KMS-11 (cell line): ENCODE data around the gene WNT3A.
"Not testable (repeated sequence)": the region's sequence is repeated elsewhere in the genome, so short reads cannot be mapped to it uniquely, and the experiment has no call there.

ENCODE experiments used
- H2AFZ ChIP-seq: fragments of 200-600 bp; sonication (generic); 2 replicates; pipeline ENCODE4 v1.6.1; 2016; ENCODE audit warnings: antibody characterized with exemption, mixed run types, low read depth
- H3K27ac ChIP-seq: fragments of 200-600 bp; sonication (generic); 2 replicates; pipeline ENCODE4 v1.6.1; 2016; ENCODE audit warnings: mild to moderate bottlenecking, mixed run types
- H3K27me3 ChIP-seq: fragments of 200-600 bp; sonication (generic); 2 replicates; pipeline ENCODE4 v1.6.1; 2017; ENCODE audit warnings: mild to moderate bottlenecking, low read depth, mixed run types, moderate library complexity; ENCODE audit not compliant: insufficient read depth
- H3K36me3 ChIP-seq: fragments of 200-600 bp; sonication (generic); 2 replicates; pipeline ENCODE4 v1.6.1; 2017; ENCODE audit warnings: mild to moderate bottlenecking, mixed run types; ENCODE audit not compliant: insufficient read depth
- H3K4me1 ChIP-seq: fragments of 200-600 bp; sonication (generic); 2 replicates; pipeline ENCODE4 v1.6.1; 2016; ENCODE audit warnings: mild to moderate bottlenecking, low read depth, mixed run types; ENCODE audit not compliant: poor library complexity, severe bottlenecking
- H3K4me2 ChIP-seq: fragments of 200-600 bp; sonication (generic); 2 replicates; pipeline ENCODE4 v1.7.0; 2016; ENCODE audit warnings: mild to moderate bottlenecking, mixed run types
- H3K4me3 ChIP-seq: fragments of 200-600 bp; sonication (generic); IDR thresholded peaks from 2 replicates; pipeline ENCODE4 v1.6.1; 2017; ENCODE audit warnings: low read depth, low read length, mixed read lengths; ENCODE audit not compliant: insufficient read depth
- H3K79me2 ChIP-seq: fragments of 200-600 bp; sonication (generic); 2 replicates; pipeline ENCODE4 v1.6.1; 2016; ENCODE audit warnings: low read depth, mixed run types; ENCODE audit not compliant: insufficient read depth
- H3K9ac ChIP-seq: fragments of 200-600 bp; sonication (generic); 2 replicates; pipeline ENCODE4 v1.6.1; 2016; ENCODE audit warnings: mild to moderate bottlenecking, mixed run types
- H4K20me1 ChIP-seq: fragments of 200-600 bp; sonication (generic); 2 replicates; pipeline ENCODE4 v1.6.1; 2016; ENCODE audit warnings: mild to moderate bottlenecking, mixed run types; ENCODE audit not compliant: insufficient read depth
- CTCF ChIP-seq: fragments of 200-600 bp; sonication (generic); conservative IDR thresholded peaks from 2 replicates; pipeline ENCODE4 v1.6.1; 2017; ENCODE audit warnings: low read depth, mild to moderate bottlenecking, antibody characterized with exemption, low read length, moderate library complexity, mixed read lengths

WNT3A gene

GRCh38 chr1:228018125-228018398 is 11.3 kb downstream of the WNT3A start:
- H3K4me3 ChIP-seq = no peak overlapping the region
- H3K36me3 ChIP-seq = no peaks in the 10 kb centered on the region
- no peak overlapping the region for H2AFZ ChIP-seq
- H3K4me2 ChIP-seq = no peak overlapping the region
- no peak overlapping the region for H3K9ac ChIP-seq
- TF ChIP-seq CTCF = no peak
- H3K4me1 ChIP-seq = no peaks in the 10 kb centered on the region
- no peaks in the 10 kb centered on the region for H4K20me1 ChIP-seq
- 0 out of 2 replicates have a peak, but pooled peaks cover 1% of the 10 kb centered on the region for H3K27me3 ChIP-seq
- no peak overlapping the region for H3K27ac ChIP-seq
- H3K79me2 ChIP-seq = no peaks in the 10 kb centered on the region

- Histone ChIP-seq H3K9ac (no peak overlapping the region), H3K4me1 (no peaks in the 10 kb centered on the region), H3K27ac (no peak overlapping the region), H3K4me2 (no peak overlapping the region), H3K36me3 (no peaks in the 10 kb centered on the region), H2AFZ (no peak overlapping the region), H3K79me2 (no peaks in the 10 kb centered on the region), H4K20me1 (no peaks in the 10 kb centered on the region), H3K27me3 (no peaks in the 10 kb centered on the region), H3K4me3 (no peak overlapping the region)
- no peak for TF ChIP-seq CTCF
Measured at GRCh38 chr1:228018961-228019721, 12.3 kb downstream of the WNT3A start.

GRCh38 chr1:228019722-228020083 is 12.9 kb downstream of the WNT3A start:
- not testable (repeated sequence) for H4K20me1 ChIP-seq, H3K9ac ChIP-seq, H3K4me3 ChIP-seq, H3K4me2 ChIP-seq, H2AFZ ChIP-seq, H3K27ac ChIP-seq, H3K36me3 ChIP-seq, H3K4me1 ChIP-seq, H3K79me2 ChIP-seq, H3K27me3 ChIP-seq

GRCh38 chr1:228020686-228021354 is 14.0 kb downstream of the WNT3A start:
- no peak overlapping the region for H2AFZ ChIP-seq
- H3K27me3 ChIP-seq = no peaks in the 10 kb centered on the region
- H3K27ac ChIP-seq = no peak overlapping the region
- no peak overlapping the region for H3K4me3 ChIP-seq
- H4K20me1 ChIP-seq = no peaks in the 10 kb centered on the region
- H3K79me2 ChIP-seq = no peaks in the 10 kb centered on the region
- H3K36me3 ChIP-seq = no peaks in the 10 kb centered on the region
- no peaks in the 10 kb centered on the region for H3K4me1 ChIP-seq
- TF ChIP-seq CTCF = no peak
- no peak overlapping the region for H3K4me2 ChIP-seq
- H3K9ac ChIP-seq = no peak overlapping the region

DNA sequence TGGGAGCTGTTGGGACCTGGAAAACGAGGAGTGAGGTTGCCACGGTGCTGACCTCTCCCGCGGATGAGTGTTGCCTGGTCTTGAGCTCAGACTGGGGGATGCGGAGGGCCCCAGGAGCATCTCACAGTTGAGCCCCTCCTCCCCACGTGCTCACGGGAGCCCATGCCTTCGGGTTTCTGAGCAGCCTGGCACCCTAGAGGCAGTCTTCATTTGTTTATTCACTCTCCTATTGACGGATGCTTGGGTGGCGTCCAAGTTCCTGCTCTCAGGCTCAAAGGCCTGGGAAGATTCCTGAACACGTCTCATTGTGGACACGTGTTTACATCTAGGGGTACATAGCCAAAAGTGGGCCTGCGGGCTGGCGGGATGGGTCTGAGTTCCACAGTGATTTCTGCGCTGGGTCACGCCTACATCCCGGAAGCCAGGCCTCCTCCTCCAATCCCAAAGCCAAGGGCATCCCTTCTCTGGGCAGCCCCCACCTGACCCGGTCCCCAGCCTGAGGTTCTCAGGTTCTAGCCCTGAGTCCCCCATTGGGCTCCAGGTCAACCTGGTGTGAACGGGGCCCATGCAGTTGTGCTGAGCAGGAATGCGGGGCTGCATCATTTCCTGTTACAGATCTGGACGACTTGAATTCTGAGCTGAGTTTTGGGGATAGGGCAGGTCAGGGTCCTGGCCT is 14.7 kb downstream of the WNT3A start:
- Histone ChIP-seq H3K27ac (no peak overlapping the region), H4K20me1 (no peaks in the 10 kb centered on the region), H3K9ac (no peak overlapping the region), H3K36me3 (no peaks in the 10 kb centered on the region), H3K4me1 (no peaks in the 10 kb centered on the region), H3K27me3 (no peaks in the 10 kb centered on the region), H3K4me3 (no peak overlapping the region), H3K4me2 (no peak overlapping the region), H2AFZ (no peak overlapping the region; the same call in 1 of the 2 replicates), H3K79me2 (no peaks in the 10 kb centered on the region)
- TF ChIP-seq CTCF = no peak
